Measurements from ENCODE around the gene EPB41L4A.
"Not testable (repeated sequence)": the region's sequence is repeated elsewhere in the genome, so short reads cannot be mapped to it uniquely, and the experiment has no call there.

GRCh38 chr5:112466261-112466660 is 47.2 kb upstream of the EPB41L4A start:
- not testable (repeated sequence) for TF ChIP-seq POLR2A, EP300 (IDR thresholded peaks at IDR 0.05)
